ENCODE measurements around the gene ITPR1.

Gene ITPR1

GRCh38 chr3:4665197-4665596 is 172.0 kb downstream of the ITPR1 start:
- no peak for DNase-seq (ENCODE audit: low spot score)
- ChIA-PET POLR2A (ENCODE audit: low non-redundant PET) (no interaction called here), CTCF (no interaction called here)
- TF ChIP-seq CTCF (conservative IDR thresholded peaks at IDR 0.05; ENCODE audit: low read depth): no peak
- H3K27ac ChIP-seq: no peak overlapping the region

- no peak for DNase-seq (ENCODE audit: low spot score)
- no peak overlapping the region for H3K27ac ChIP-seq
- no peak for TF ChIP-seq CTCF (conservative IDR thresholded peaks at IDR 0.05; ENCODE audit: low read depth)
- ChIA-PET CTCF (no interaction called here), POLR2A (ENCODE audit: low non-redundant PET) (no interaction called here)
Observed at GRCh38 chr3:4666071-4666470, 172.9 kb downstream of the ITPR1 start.

DNA sequence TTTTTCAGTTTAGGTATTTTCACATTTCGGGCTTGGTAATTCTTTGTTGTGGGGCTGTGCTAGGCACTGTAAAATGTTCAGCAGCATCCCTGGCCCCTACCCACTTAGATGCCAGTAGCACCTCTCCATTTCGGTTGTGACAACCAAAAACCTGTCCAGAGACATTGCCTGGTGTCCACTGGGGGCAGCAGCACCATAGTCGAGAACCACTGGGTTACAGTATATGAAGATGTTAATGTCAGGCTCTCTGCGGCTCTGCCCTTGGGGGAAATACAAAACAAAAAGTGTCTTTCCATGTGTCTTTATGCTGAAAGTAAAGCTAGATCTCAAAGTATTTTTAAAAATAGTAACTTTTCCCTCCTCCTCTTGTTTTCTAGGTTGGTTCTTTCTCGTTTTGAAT is 177.2 kb downstream of the ITPR1 start:
- peak; percentile 14; the same call in 1 of the 2 replicates for TF ChIP-seq CTCF (conservative IDR thresholded peaks at IDR 0.05; ENCODE audit: low read depth)
- POLR2A ChIA-PET (ENCODE audit: low non-redundant PET): no interaction called here
- CTCF ChIA-PET: interaction anchor here (0.7 kb wide), 1 partner anchor 40 kb away, joined by 3 read pairs; no protein-coding TSS in a partner anchor
- H3K27ac ChIP-seq: no peak overlapping the region
- peak; percentile 4 for DNase-seq (ENCODE audit: low spot score)

- CTCF ChIA-PET: interaction anchor here (0.6 kb wide), 1 partner anchor 480 kb away, joined by 3 read pairs; no protein-coding TSS in a partner anchor
- no peak for TF ChIP-seq CTCF (conservative IDR thresholded peaks at IDR 0.05; ENCODE audit: low read depth)
- no peak for DNase-seq (ENCODE audit: low spot score)
- POLR2A ChIA-PET (ENCODE audit: low non-redundant PET): no interaction called here
- H3K27ac ChIP-seq: no peak overlapping the region
Observed at GRCh38 chr3:4672725-4673275, 179.7 kb downstream of the ITPR1 start.

- POLR2A ChIA-PET (ENCODE audit: low non-redundant PET): no interaction called here
- CTCF ChIA-PET: interaction anchor here (0.6 kb wide), 1 partner anchor 385 kb away, joined by 4 read pairs; no protein-coding TSS in a partner anchor
Observed at GRCh38 chr3:4674216-4674615, 181.1 kb downstream of the ITPR1 start.

DNA sequence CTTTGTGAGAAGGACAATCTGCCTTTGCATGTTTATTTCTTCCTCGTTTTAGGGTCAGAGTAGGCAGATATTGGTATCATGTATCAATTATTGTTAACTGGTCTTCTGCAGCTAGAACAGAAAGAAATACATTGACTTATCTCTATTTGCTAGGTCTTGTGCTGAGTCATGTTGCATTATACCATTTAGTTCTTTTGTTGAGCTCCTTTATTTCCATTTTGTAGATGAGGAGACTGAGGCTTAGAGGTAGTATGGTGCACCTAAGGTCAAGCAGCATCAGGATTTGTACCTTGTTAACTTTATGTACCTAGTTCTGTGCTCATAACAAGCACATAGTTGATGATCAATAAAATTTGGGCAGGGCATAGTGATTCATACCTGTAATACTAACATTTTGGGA is 182.6 kb downstream of the ITPR1 start:
- no peak for TF ChIP-seq CTCF (conservative IDR thresholded peaks at IDR 0.05; ENCODE audit: low read depth)
- no peak overlapping the region for H3K27ac ChIP-seq
- ChIA-PET POLR2A (ENCODE audit: low non-redundant PET) (no interaction called here), CTCF (no interaction called here)
- DNase-seq (ENCODE audit: low spot score): no peak

More at GRCh38 chr3:4674216-4674615, 181.1 kb downstream of the ITPR1 start:
- no peak for TF ChIP-seq CTCF (conservative IDR thresholded peaks at IDR 0.05; ENCODE audit: low read depth)
- H3K27ac ChIP-seq: no peak overlapping the region
- DNase-seq (ENCODE audit: low spot score): no peak
